ENCODE measurements around the gene FRMPD1.

The FRMPD1 gene

DNA sequence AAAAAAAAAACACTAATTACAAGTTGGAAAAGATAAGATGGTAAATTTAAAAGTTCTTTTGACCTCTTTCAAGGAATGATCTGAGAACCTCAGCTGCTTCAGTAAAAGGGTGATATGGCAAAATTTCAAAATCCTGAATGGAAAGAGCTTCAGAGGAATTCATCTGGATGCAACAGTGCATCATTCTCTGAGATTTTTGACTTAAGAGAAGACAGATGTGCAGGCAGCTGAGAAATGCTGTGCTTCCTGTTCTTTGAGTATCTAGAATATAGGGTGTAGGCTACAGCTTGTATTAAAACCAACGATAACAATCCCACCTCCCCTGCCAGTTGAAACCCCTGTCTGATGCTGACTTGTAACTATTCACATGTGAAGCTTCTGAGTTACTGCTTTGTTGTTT lies 6.2 kb downstream of the FRMPD1 start:
- Histone ChIP-seq H3K27ac (no peak overlapping the region), H3K4me3 (no peak overlapping the region)
- DNase-seq (ENCODE audit: low spot score): no peak
- TF ChIP-seq, protein P1, sequence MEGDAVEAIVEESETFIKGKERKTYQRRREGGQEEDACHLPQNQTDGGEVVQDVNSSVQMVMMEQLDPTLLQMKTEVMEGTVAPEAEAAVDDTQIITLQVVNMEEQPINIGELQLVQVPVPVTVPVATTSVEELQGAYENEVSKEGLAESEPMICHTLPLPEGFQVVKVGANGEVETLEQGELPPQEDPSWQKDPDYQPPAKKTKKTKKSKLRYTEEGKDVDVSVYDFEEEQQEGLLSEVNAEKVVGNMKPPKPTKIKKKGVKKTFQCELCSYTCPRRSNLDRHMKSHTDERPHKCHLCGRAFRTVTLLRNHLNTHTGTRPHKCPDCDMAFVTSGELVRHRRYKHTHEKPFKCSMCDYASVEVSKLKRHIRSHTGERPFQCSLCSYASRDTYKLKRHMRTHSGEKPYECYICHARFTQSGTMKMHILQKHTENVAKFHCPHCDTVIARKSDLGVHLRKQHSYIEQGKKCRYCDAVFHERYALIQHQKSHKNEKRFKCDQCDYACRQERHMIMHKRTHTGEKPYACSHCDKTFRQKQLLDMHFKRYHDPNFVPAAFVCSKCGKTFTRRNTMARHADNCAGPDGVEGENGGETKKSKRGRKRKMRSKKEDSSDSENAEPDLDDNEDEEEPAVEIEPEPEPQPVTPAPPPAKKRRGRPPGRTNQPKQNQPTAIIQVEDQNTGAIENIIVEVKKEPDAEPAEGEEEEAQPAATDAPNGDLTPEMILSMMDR (IDR thresholded peaks at IDR 0.05): no peak

DNA sequence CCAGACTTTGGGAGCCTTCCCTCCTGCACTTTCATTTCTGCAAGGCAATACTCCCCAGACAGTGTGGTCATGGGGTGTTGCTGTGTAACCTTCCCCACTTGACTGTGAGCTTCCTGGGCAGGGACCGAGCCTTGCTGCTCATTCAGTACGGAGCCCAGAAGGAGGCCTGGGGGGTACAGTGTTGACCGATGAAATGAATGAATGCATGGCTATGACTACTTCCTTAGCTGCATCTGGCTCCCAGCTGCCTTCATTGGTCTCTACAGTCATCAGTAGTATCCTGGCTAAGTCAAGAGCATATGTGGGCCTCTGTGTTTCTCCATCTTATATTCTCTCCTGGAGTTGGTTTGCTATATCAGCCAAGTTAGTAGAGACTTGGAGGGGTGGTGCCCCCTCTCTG lies 9.9 kb downstream of the FRMPD1 start:
- Histone ChIP-seq H3K4me3 (no peak overlapping the region), H3K27ac (no peak overlapping the region)
- TF ChIP-seq, protein P1 (IDR thresholded peaks at IDR 0.05): no peak
- no peak for DNase-seq (ENCODE audit: low spot score)

DNA sequence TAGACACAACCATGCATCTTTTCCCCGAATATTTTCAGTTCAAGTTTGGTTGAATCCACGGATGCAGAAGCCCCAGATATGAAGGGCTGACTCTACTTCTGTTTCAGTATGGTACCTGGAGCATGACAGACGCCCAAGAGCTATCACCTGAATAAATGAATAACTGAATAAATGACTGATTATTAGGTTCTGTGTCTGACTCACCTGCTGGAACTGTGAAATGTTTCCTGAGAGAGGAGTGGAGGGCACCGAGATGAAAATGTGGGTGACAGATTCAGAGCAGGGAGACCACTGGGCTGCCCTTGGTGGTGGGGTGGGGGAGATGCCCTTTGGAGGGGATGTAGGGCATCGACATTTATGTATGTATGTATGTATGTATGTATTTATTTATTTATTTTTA lies 13.2 kb downstream of the FRMPD1 start:
- Histone ChIP-seq H3K27ac (no peak overlapping the region), H3K4me3 (no peak overlapping the region)
- DNase-seq (ENCODE audit: low spot score): no peak
- TF ChIP-seq, protein P1 (IDR thresholded peaks at IDR 0.05): no peak

DNA sequence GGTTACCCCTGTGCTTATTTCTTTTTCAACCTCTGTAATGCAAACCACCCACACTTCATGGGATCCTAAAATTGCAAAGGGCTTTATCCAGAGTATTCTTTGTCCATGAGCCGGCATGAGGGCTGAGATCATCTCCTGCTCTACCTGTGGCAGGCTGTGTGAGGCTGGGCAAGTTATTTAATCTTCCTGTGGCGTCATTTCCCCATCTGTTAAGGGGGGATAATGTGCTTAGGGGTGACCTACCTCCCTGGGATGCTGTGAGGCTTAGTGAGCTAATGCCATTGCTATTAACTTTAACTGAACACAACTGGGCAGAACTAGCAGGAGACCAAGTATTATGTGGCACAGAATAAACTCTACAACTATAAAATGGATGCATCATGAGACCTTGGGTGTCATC lies 17.0 kb downstream of the FRMPD1 start:
- no peak overlapping the region for H3K27ac ChIP-seq
- TF ChIP-seq, protein P1 (IDR thresholded peaks at IDR 0.05): no peak
- H3K4me3 ChIP-seq: no peak overlapping the region
- no peak for DNase-seq (ENCODE audit: low spot score)

DNA sequence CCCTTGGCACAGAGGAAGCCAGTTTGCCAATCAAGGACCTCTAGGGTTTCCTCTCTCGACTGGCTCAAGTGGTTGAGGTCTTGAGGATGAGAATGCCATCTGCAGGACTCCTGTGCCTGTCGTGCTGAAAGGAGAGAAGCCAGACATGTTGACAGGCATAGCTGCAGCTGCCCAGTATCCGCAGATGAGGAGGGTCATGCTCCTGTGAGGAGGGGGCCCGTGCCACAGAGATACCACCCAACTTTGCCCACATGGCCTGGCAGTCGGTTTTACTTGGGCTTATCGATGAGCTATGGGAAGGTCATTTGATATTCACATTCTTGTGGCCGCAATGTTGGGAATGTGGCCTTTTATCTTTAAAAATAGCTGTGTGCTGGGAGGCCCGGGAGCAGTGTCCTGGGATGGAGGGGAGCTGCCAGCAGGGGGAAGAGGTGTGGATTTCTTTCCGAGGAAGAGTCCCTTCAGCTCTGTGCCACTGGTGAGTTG lies 17.4 kb downstream of the FRMPD1 start:
- Histone ChIP-seq H3K4me3 (no peak overlapping the region), H3K27ac (no peak overlapping the region)
- DNase-seq (ENCODE audit: low spot score): no peak
- TF ChIP-seq, protein P1 (IDR thresholded peaks at IDR 0.05): no peak

DNA sequence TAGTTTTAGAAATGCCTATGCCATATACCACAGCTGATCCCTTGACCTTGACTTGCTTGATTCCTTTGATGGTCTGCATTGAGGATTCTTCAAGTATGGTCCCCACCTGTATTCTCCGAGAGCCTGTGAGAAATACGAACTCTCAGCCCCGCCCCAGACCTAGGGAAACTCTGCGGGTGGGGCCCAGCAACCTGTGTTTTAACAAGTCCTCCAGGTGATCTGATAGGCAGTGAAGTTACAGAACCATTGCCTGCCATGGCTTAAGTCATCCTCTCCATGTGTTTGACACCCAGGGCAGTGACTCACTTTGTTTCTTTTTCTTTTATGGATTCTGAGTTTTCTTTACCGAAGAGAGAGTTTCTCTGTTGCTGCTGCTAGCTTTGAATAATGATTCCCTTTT lies 18.5 kb downstream of the FRMPD1 start:
- H3K4me3 ChIP-seq: no peak overlapping the region

DNA sequence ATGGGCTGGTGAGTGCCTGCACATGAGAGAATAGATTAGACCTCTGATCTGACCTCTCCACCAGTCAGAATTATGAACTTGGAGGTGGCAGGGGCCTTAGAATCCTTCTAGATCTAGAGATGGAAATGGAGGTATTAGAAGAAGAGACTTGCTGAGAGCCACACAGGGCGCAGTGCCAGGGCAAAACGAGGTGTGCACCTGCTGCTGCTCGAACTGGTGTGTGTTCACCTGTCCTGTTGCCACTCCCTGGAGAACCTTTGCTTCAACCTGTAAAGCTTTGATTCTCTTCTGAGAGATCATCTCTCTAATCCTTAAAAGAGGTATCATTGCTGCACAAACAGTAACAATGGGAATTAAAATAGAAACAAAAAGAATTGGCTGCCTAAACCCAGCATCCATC lies 24.9 kb downstream of the FRMPD1 start:
- no peak for DNase-seq (ENCODE audit: low spot score)
- TF ChIP-seq, protein P1 (IDR thresholded peaks at IDR 0.05): no peak
- no peak overlapping the region for H3K27ac ChIP-seq
- no peak overlapping the region for H3K4me3 ChIP-seq

More for the DNA sequence above, 18.5 kb downstream of the FRMPD1 start:
- TF ChIP-seq, protein P1 (IDR thresholded peaks at IDR 0.05): no peak
- no peak overlapping the region for H3K27ac ChIP-seq
- DNase-seq (ENCODE audit: low spot score): no peak

Measured in coronary artery (tissue), 2 donors.